T-helper 2 cell treated with Interferon-gamma antibody and Interleukin-4, amounts not matched to agents 5 μg/mL and 100 μg/mL, for 36 hours (primary cell): ENCODE results near the gene LRRC32.
"Not testable (repeated sequence)": the region's sequence is repeated elsewhere in the genome, so short reads cannot be mapped to it uniquely, and the experiment has no call there.

Experiments
- DNase-seq: peaks from one replicate; pipeline ENCODE4 v3.0.0; 2021; ENCODE audit warnings: low spot score
- H3K27ac Mint-ChIP-seq: one replicate; pipeline ENCODE4 v1.8.0; 2021; ENCODE audit warnings: mild to moderate bottlenecking, mixed read lengths
- H3K27me3 Mint-ChIP-seq: one replicate; pipeline ENCODE4 v1.8.0; 2021; ENCODE audit warnings: low read depth, mixed read lengths
- H3K36me3 Mint-ChIP-seq: one replicate; pipeline ENCODE4 v1.8.0; 2021; ENCODE audit warnings: low read depth, mixed read lengths
- H3K4me1 Mint-ChIP-seq: one replicate; pipeline ENCODE4 v1.8.0; 2021; ENCODE audit warnings: low read depth, mixed read lengths
- H3K4me3 Mint-ChIP-seq: one replicate; pipeline ENCODE4 v1.8.0; 2022; ENCODE audit warnings: mild to moderate bottlenecking, moderate library complexity, mixed read lengths
- H3K9me3 Mint-ChIP-seq: one replicate; pipeline ENCODE4 v1.8.0; 2021; ENCODE audit warnings: mixed read lengths

LRRC32 gene

DNA sequence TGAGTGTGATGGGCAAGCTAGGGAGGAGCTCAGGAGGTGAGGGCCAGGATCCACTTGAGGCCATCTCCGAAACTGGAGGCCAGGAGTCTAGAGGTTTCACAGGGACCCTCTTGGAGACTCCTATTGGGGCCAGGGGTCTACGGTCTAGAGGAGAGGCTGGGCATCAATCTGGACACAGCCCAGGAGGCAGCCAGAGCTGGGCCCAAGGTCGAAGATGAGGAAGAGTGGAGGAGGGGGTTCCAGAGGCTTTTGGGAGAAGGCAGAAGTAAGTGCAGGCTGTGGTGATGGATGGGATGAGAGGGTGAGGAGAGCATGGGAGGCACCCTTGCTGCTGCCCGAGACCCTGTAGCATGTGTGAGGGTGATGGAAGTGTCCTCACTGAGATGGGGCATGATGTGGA is 56.6 kb downstream of the LRRC32 start:
- Mint-ChIP-seq H3K4me3 (no peak overlapping the region), H3K4me1 (peaks cover 3% of the 10 kb centered on the region), H3K27ac (no peak overlapping the region), H3K27me3 (no peaks in the 10 kb centered on the region), H3K9me3 (peaks cover 8% of the 10 kb centered on the region), H3K36me3 (no peaks in the 10 kb centered on the region)
- no peak for DNase-seq

DNA sequence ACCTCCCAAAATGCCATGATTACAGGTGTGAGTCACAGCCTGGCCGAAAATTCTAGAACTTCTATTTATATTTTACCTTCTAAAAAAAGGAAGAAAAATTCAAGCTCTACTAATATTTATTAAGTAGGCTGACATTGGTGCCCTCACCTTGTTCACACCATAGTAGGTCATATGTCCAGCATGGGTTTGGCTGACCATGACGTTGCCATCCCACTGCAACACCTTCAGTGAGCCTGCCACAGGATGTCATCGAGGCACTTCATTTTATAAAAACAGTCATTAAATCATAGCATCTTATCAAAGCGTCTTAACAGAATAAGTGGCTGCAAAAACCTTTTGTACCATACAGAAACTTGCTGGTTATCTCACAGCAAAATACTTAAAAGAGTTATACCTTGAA is 58.3 kb downstream of the LRRC32 start:
- Mint-ChIP-seq H3K4me3 (no peak overlapping the region), H3K9me3 (no peaks in the 10 kb centered on the region), H3K4me1 (peaks cover 3% of the 10 kb centered on the region), H3K27ac (no peak overlapping the region), H3K27me3 (no peaks in the 10 kb centered on the region), H3K36me3 (no peaks in the 10 kb centered on the region)
- DNase-seq = no peak

GRCh38 chr11:76610871-76611475 is 59.6 kb downstream of the LRRC32 start:
- no peak for DNase-seq
- no peak overlapping the region for H3K4me3 Mint-ChIP-seq
- H3K36me3 Mint-ChIP-seq = no peaks in the 10 kb centered on the region
- H3K4me1 Mint-ChIP-seq = peaks cover 6% of the 10 kb centered on the region
- H3K9me3 Mint-ChIP-seq = no peaks in the 10 kb centered on the region
- H3K27ac Mint-ChIP-seq = no peak overlapping the region
- no peaks in the 10 kb centered on the region for H3K27me3 Mint-ChIP-seq

GRCh38 chr11:76610371-76610770 is 60.2 kb downstream of the LRRC32 start:
- H3K36me3 Mint-ChIP-seq = no peaks in the 10 kb centered on the region
- DNase-seq = no peak
- H3K9me3 Mint-ChIP-seq = no peaks in the 10 kb centered on the region
- H3K4me3 Mint-ChIP-seq = no peak overlapping the region
- peaks cover 7% of the 10 kb centered on the region for H3K4me1 Mint-ChIP-seq
- no peaks in the 10 kb centered on the region for H3K27me3 Mint-ChIP-seq
- H3K27ac Mint-ChIP-seq = no peak overlapping the region

- no peak for DNase-seq
- H3K27ac Mint-ChIP-seq = no peak overlapping the region
These were observed 60.7 kb downstream of the LRRC32 start for GRCh38 chr11:76609736-76610370.

DNA sequence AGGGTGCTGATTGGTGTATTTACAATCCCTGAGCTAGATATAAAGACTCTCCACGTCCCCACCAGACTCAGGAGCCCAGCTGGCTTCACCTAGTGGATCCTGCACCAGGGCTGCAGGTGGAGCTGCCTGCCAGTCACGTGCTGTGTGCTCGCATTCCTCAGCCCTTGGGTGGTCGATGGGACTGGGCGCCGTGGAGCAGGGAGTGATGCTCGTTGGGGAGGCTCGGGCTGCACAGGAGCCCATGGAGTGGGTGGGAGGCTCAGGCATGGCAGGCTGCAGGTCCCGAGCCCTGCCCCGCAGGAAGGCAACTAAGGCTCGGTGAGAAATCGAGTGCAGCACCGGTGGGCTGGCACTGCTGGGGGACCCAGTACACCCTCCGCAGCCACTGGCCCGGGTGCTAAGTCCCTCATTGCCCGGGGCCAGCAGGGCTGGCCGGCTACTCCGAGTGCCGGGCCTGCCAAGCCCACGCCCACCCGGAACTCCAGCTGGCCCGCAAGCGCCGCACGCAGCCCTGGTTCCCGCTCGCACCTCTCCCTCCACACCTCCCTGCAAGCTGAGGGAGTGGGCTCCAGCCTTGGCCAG is 61.6 kb downstream of the LRRC32 start:
- H3K9me3 Mint-ChIP-seq, DNase-seq, H3K27me3 Mint-ChIP-seq, H3K4me1 Mint-ChIP-seq, H3K27ac Mint-ChIP-seq, H3K4me3 Mint-ChIP-seq, H3K36me3 Mint-ChIP-seq: not testable (repeated sequence)

More at GRCh38 chr11:76609736-76610370, 60.7 kb downstream of the LRRC32 start:
- no peak overlapping the region for H3K4me3 Mint-ChIP-seq
- H3K4me1 Mint-ChIP-seq = peaks cover 7% of the 10 kb centered on the region
- no peaks in the 10 kb centered on the region for H3K27me3 Mint-ChIP-seq
- H3K36me3 Mint-ChIP-seq = no peaks in the 10 kb centered on the region
- H3K9me3 Mint-ChIP-seq = no peaks in the 10 kb centered on the region

DNA sequence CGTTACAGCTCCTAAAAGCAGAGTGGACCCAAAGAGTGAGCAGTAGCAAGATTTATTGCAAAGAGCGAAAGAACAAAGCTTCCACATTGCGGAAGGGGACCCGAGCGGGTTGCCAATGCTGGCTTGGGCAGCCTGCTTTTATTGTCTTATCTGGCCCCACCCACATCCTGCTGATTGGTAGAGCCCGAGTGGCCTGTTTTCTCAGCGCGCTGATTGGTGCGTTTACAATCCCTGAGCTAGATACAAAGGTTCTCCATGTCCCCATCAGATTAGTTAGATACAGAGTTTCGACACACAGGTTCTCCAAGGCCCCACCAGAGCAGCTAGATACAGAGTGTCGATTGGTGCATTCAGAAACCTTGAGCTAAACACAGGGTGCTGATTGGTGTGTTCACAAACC is 62.3 kb downstream of the LRRC32 start:
- H3K4me3 Mint-ChIP-seq, H3K36me3 Mint-ChIP-seq, DNase-seq, H3K27me3 Mint-ChIP-seq, H3K27ac Mint-ChIP-seq, H3K4me1 Mint-ChIP-seq, H3K9me3 Mint-ChIP-seq: not testable (repeated sequence)
